ENCODE results near the gene REEP1. TPM values are rescaled to one million over a fixed set of nuclear protein-coding genes. Genes with fewer than 3 reads are reported as not detected.
A peak's percentile ranks its signal among the peaks of the same experiment; 100 is the strongest.

The REEP1 gene
- total RNA-seq, 1 experiment from 2014 or later: 0.31 TPM

GRCh38 chr2:86291328-86291662 is 46.1 kb downstream of the REEP1 start:
- Histone ChIP-seq H3K36me3 (ENCODE audit: low read depth) (no peaks in the 10 kb centered on the region), H3K27ac (no peak overlapping the region; the same call in 1 of the 2 replicates), H3K9me3 (ENCODE audit: insufficient read depth, low read depth) (no peaks in the 10 kb centered on the region), H3K4me2 (no peak overlapping the region), H3K4me3 (no peak overlapping the region), H3K9me2 (ENCODE audit: insufficient read depth) (no peaks in the 10 kb centered on the region), H3F3A (ENCODE audit: insufficient read depth, low read depth) (no peaks in the 10 kb centered on the region), H3K79me2 (ENCODE audit: low read depth) (no peaks in the 10 kb centered on the region), H2AFZ (no peak overlapping the region), H3K27me3 (ENCODE audit: insufficient read depth, low read depth) (peaks cover 13% of the 10 kb centered on the region), H3K4me1 (replicated peaks; ENCODE audit: insufficient read depth) (no peaks in the 10 kb centered on the region; the same call in 1 of the 2 replicates), H4K20me1 (ENCODE audit: insufficient read depth) (no peaks in the 10 kb centered on the region; the same call in 1 of the 2 replicates)
- BruUV-seq (replicated peaks): no TSS peak
- CTCF ChIA-PET: no interaction called here
- no peak for TF ChIP-seq EZH2 (IDR thresholded peaks at IDR 0.05; ENCODE audit: low read depth)
- TF ChIP-seq CTCF (conservative IDR thresholded peaks at IDR 0.05): no peak
- DNase-seq: no peak
- POLR2A ChIA-PET (ENCODE audit: unreplicated experiment): no interaction called here
- intact Hi-C loops (cut with micrococcal nuclease; ENCODE audit: unreplicated experiment): no loop called here

- intact Hi-C loops (cut with micrococcal nuclease; ENCODE audit: unreplicated experiment): no loop called here
- no peaks in the 10 kb centered on the region for H3K9me2 ChIP-seq (ENCODE audit: insufficient read depth)
- no peaks in the 10 kb centered on the region for H3K9me3 ChIP-seq (ENCODE audit: insufficient read depth, low read depth)
- no peaks in the 10 kb centered on the region; the same call in 1 of the 2 replicates for H3K4me1 ChIP-seq (replicated peaks; ENCODE audit: insufficient read depth)
- H3K79me2 ChIP-seq (ENCODE audit: low read depth): no peaks in the 10 kb centered on the region
- peak; percentile 13 to 39 for DNase-seq
- no peaks in the 10 kb centered on the region for H3K36me3 ChIP-seq (ENCODE audit: low read depth)
- H3F3A ChIP-seq (ENCODE audit: insufficient read depth, low read depth): no peaks in the 10 kb centered on the region
- H3K4me2 ChIP-seq: no peak overlapping the region
- no TSS peak for BruUV-seq (replicated peaks)
- ChIA-PET CTCF (no interaction called here), POLR2A (ENCODE audit: unreplicated experiment) (interaction anchor here (0.6 to 0.7 kb wide), 2 partner anchors 39 to 96 kb away, joined by 4 to 5 read pairs; no protein-coding TSS in a partner anchor)
- TF ChIP-seq CTCF (conservative IDR thresholded peaks at IDR 0.05) (no peak), EZH2 (IDR thresholded peaks at IDR 0.05; ENCODE audit: low read depth) (no peak)
- peaks cover 14% of the 10 kb centered on the region for H3K27me3 ChIP-seq (ENCODE audit: insufficient read depth, low read depth)
- H2AFZ ChIP-seq: no peak overlapping the region
- H3K4me3 ChIP-seq: no peak overlapping the region
- no peak overlapping the region; the same call in 1 of the 2 replicates for H3K27ac ChIP-seq
- no peaks in the 10 kb centered on the region; the same call in 1 of the 2 replicates for H4K20me1 ChIP-seq (ENCODE audit: insufficient read depth)
Measured at GRCh38 chr2:86290596-86291327, 46.7 kb downstream of the REEP1 start.

- TF ChIP-seq EZH2 (IDR thresholded peaks at IDR 0.05; ENCODE audit: low read depth) (no peak), CTCF (conservative IDR thresholded peaks at IDR 0.05) (no peak)
- H3K27me3 ChIP-seq (ENCODE audit: insufficient read depth, low read depth): peaks cover 19% of the 10 kb centered on the region; the same call in 1 of the 2 replicates
- no peaks in the 10 kb centered on the region; the same call in 1 of the 2 replicates for H3K4me1 ChIP-seq (replicated peaks; ENCODE audit: insufficient read depth)
- no peak overlapping the region for H3K4me2 ChIP-seq
- H3K36me3 ChIP-seq (ENCODE audit: low read depth): no peaks in the 10 kb centered on the region
- BruUV-seq (replicated peaks): no TSS peak
- H3K9me2 ChIP-seq (ENCODE audit: insufficient read depth): no peaks in the 10 kb centered on the region
- H3K9me3 ChIP-seq (ENCODE audit: insufficient read depth, low read depth): no peaks in the 10 kb centered on the region
- no peak overlapping the region for H2AFZ ChIP-seq
- ChIA-PET POLR2A (ENCODE audit: unreplicated experiment) (no interaction called here), CTCF (no interaction called here)
- intact Hi-C loops (cut with micrococcal nuclease; ENCODE audit: unreplicated experiment): no loop called here
- DNase-seq: no peak
- H3K4me3 ChIP-seq: no peak overlapping the region
- H3K27ac ChIP-seq: no peak overlapping the region
- H4K20me1 ChIP-seq (ENCODE audit: insufficient read depth): no peaks in the 10 kb centered on the region
- no peaks in the 10 kb centered on the region for H3K79me2 ChIP-seq (ENCODE audit: low read depth)
- H3F3A ChIP-seq (ENCODE audit: insufficient read depth, low read depth): no peaks in the 10 kb centered on the region
Measured at GRCh38 chr2:86286516-86286915, 50.9 kb downstream of the REEP1 start.

All from PC-9 (cell line).